ENCODE results near the gene SNX9. TPM values are rescaled to one million over a fixed set of nuclear protein-coding genes. Genes with fewer than 3 reads are reported as not detected.

Gene SNX9
- total and polyA plus RNA-seq, 2 of the 8 experiments (the other 6 are each of a cell fraction or from before 2014, with no cell fraction given), result 11.8 to 23.2 TPM

- Histone ChIP-seq H3K23ac (ENCODE audit: insufficient read length) (no peak overlapping the region), H2BK120ac (replicated peaks; ENCODE audit: low read depth, low read length) (no peak overlapping the region), H3K27ac (ENCODE audit: low read depth, low read length) (no peak overlapping the region), H2BK5ac (ENCODE audit: low read depth, low read length) (no peak overlapping the region), H3K79me1 (ENCODE audit: low read depth, low read length) (peaks cover 2% of the 10 kb centered on the region), H3K79me2 (ENCODE audit: control insufficient read depth in 1 of 2, insufficient read depth in 2 of 2, low read length in 2 of 2) (peaks cover 0 to 83% of the 10 kb centered on the region in 2 experiments; a peak in 3 of 4 replicates), H2BK20ac (ENCODE audit: low read length) (no peak overlapping the region), H3K36me3 (ENCODE audit: control insufficient read depth in 2 of 4, insufficient read depth in 4 of 4, low read length in 3 of 4) (peaks cover 0 to 3% (median 1%) of the 10 kb centered on the region in 4 experiments; a peak in 2 of 8 replicates), H4K5ac (ENCODE audit: insufficient read length, low read depth, low read length) (no peak overlapping the region), H3K14ac (ENCODE audit: insufficient read length) (no peak overlapping the region), H3K9ac (replicated peaks in 1 of 4; ENCODE audit: extremely low read depth in 1 of 4, low read depth in 3 of 4, low read length in 3 of 4) (no peak overlapping the region), H3K18ac (ENCODE audit: extremely low read depth, low read length) (no peak overlapping the region), H3K27me3 (replicated peaks in 1 of 4; ENCODE audit: control insufficient read depth in 3 of 4, extremely low read depth in 1 of 4, insufficient read depth in 3 of 4, low read length in 3 of 4) (no peaks in the 10 kb centered on the region), H3K4me1 (replicated peaks in 1 of 4; ENCODE audit: control insufficient read depth in 3 of 4, insufficient read depth in 4 of 4, low read length in 3 of 4) (peaks cover 0 to 10% (median 2%) of the 10 kb centered on the region in 4 experiments; a peak in 1 of 7 replicates), H4K8ac (ENCODE audit: extremely low read depth, insufficient read depth, low read length) (no peak overlapping the region), H4K20me1 (replicated peaks in 1 of 2; ENCODE audit: control insufficient read depth in 1 of 2, insufficient read depth in 2 of 2, low read length in 2 of 2) (peaks cover 3% of the 10 kb centered on the region in 2 experiments), H3K4ac (replicated peaks; ENCODE audit: insufficient read length, low read depth, low read length) (no peak overlapping the region), H2BK15ac (ENCODE audit: low read length) (no peak overlapping the region), H2AK5ac (ENCODE audit: low read depth, low read length) (no peak overlapping the region), H2AFZ (ENCODE audit: low read length) (no peak overlapping the region), H3K4me2 (ENCODE audit: insufficient read depth in 1 of 2, low read depth in 2 of 2, low read length in 2 of 2) (no peak overlapping the region), H3K56ac (replicated peaks; ENCODE audit: insufficient read length, low read depth, low read length) (no peak overlapping the region), H3K4me3 (ENCODE audit: extremely low read depth in 1 of 4, insufficient read depth in 2 of 4, low read depth in 3 of 4, low read length in 4 of 4) (no peak overlapping the region), H3K23me2 (ENCODE audit: low read depth, low read length) (no peaks in the 10 kb centered on the region), H4K91ac (replicated peaks; ENCODE audit: insufficient read length, low read length) (no peak overlapping the region), H3K9me3 (ENCODE audit: insufficient read depth in 2 of 2, low read depth in 1 of 2, low read length in 1 of 2) (no peaks in the 10 kb centered on the region), H2BK12ac (ENCODE audit: low read depth, low read length) (no peak overlapping the region)
- ChIA-PET POLR2A (ENCODE audit: partially characterized antibody) (interaction anchor here (1.2 kb wide), 1 partner anchor 14 kb away, joined by 3 read pairs; no protein-coding TSS in a partner anchor), CTCF (ENCODE audit: partially characterized antibody) (interaction anchor here (1.0 to 2.1 kb wide), 5 partner anchors 10 to 106 kb away, joined by 3 to 8 read pairs (median 5); no protein-coding TSS in a partner anchor)
- no peak for DNase-seq (ENCODE audit: low read depth in 1 of 2, low spot score in 2 of 2)
- WGBS, 2 experiments (ENCODE audit: extremely low coverage in 1 of 2, insufficient coverage in 1 of 2, insufficient read length in 1 of 2, insufficient replicate concordance in 2 of 2, low coverage in 1 of 2, low lambda C conversion rate in 2 of 2, missing lambda C conversion rate in 1 of 2), result 83% methylated on average over 1 of the region's 1 CpG; no CpG with 5 or more reads in 1 of the 2 experiments
- FAIRE-seq, result no peak
- no peak for TF ChIP-seq GABPA (IDR thresholded peaks at IDR 0.05; ENCODE audit: borderline replicate concordance, insufficient read depth, low read length)
- no peak for TF ChIP-seq JUND (IDR thresholded peaks at IDR 0.05; ENCODE audit: low read length)
- no peak for TF ChIP-seq RAD21 (IDR thresholded peaks at IDR 0.05 in 1 of 2, conservative IDR thresholded peaks at IDR 0.05 in 1 of 2; ENCODE audit: low read depth in 2 of 2, low read length in 2 of 2)
- TF ChIP-seq NRF1 (IDR thresholded peaks at IDR 0.05; ENCODE audit: low read depth, low read length), result no peak
These were observed 39.7 kb downstream of the SNX9 start for GRCh38 chr6:157862706-157863105.

Measured in H1 (cell line).